Uterus (tissue), 4 donors: ENCODE data around the gene PRKAR1A. TPM values are rescaled to one million over a fixed set of nuclear protein-coding genes. Genes with fewer than 3 reads are reported as not detected.

Experiments used
- DNase-seq, 2 donors: peaks; one replicate each; pipeline ENCODE4 v3.0.0-alpha.2; 2019 to 2020
- H3K27ac ChIP-seq, 2 donors: fragments of 200-600 bp; sonication (generic); 1 replicate in 1 of 2; 2 replicates in 1 of 2; pipeline ENCODE4 v1.5.1; 2016 to 2018
- H3K27me3 ChIP-seq, 2 donors: fragments of 200-600 bp; sonication (generic); one replicate each; pipeline ENCODE4 v1.5.1; 2018 to 2019; ENCODE audit warnings: control low read depth in 1 of 2
- H3K36me3 ChIP-seq, 2 donors: fragments of 200-600 bp; sonication (generic); one replicate each; pipeline ENCODE4 v1.5.1; 2019; ENCODE audit warnings: control low read depth in 1 of 2
- H3K4me1 ChIP-seq, 2 donors: fragments of 200-600 bp; sonication (generic); one replicate each; pipeline ENCODE4 v1.5.1; 2018 to 2019; ENCODE audit warnings: control low read depth in 1 of 2
- H3K4me3 ChIP-seq, 2 donors: fragments of 200-600 bp; sonication (generic); 1 replicate in 1 of 2; 2 replicates in 1 of 2; pipeline ENCODE4 v1.5.1; 2018 to 2019; ENCODE audit warnings: mild to moderate bottlenecking in 1 of 2
- H3K9me3 ChIP-seq, 2 donors: fragments of 200-600 bp; sonication (generic); one replicate each; pipeline ENCODE4 v1.5.1; 2019; ENCODE audit warnings: control low read depth in 1 of 2
- CTCF ChIP-seq, 4 experiments: fragments of 200-600 bp in 2 of 4; fragments of 450-650 bp in 2 of 4; sonication (generic) in 2 of 4; IDR thresholded peaks; one replicate each; pipeline ENCODE4 v1.5.1; 2016 to 2019; ENCODE audit warnings: antibody characterized with exemption in 4 of 4, mild to moderate bottlenecking in 2 of 4, moderate library complexity in 1 of 4
- POLR2A ChIP-seq, 2 donors: fragments of 450-650 bp; IDR thresholded peaks; one replicate each; pipeline ENCODE4 v1.6.1; 2016; ENCODE audit warnings: antibody characterized with exemption in 2 of 2, mild to moderate bottlenecking in 1 of 2, moderate library complexity in 1 of 2
- intact Hi-C: fragments of 100-400 bp; cut with DNase I; formaldehyde crosslinking; loops from one replicate; pipeline ENCODE4 v1.15.1; 2023; ENCODE audit warnings: low total_unique reads
- total RNA-seq, 4 donors: library from RNA; depleted of rRNA in 3 of 4; stranded (reverse); fragments of >200 nt in 3 of 4; gene quantifications; one replicate each; pipeline versions ENCODE4 v1.1.0 to v1.2.4, GENCODE V29; 2014 to 2023
- donor health status: DM: yes; HTN: yes; CAD: no.

Gene PRKAR1A
- total RNA-seq, 4 donors from 2014 or later, result 171 to 532 (median 388) TPM

DNA sequence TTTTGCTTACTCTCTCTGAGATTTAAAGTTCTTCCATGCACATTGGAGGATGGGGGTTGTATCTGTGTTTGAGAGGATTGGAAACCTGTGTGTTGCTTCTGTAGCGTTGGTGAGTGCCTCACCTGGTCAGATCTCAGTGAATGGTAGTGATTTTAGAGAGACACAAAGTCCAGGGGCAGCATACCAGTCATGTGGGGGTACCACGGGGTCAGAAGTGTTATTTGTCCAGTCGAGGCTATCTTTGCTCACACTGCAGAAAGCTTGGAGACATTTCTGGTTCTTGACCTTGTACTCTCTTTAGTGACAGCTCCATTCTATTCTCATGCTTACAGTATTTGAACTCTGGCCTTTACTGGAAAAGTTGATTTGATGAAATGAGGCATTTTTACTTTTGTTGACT lies 23.7 kb downstream of the PRKAR1A start:
- Histone ChIP-seq H3K27me3 (no peaks in the 10 kb centered on the region), H3K4me1 (peaks cover 0 to 5% of the 10 kb centered on the region in 2 donors), H3K36me3 (no peaks in the 10 kb centered on the region), H3K9me3 (no peaks in the 10 kb centered on the region), H3K27ac (peak overlapping the region in 1 of 2 donors; percentile 19), H3K4me3 (no peak overlapping the region)
- intact Hi-C loops, result loop anchor here (10.0 kb wide), 1 partner anchor 69 kb away; the partner anchor contains the start of gene FAM20A
- no peak for DNase-seq
- no peak for TF ChIP-seq CTCF (IDR thresholded peaks at IDR 0.05)
- no peak for TF ChIP-seq POLR2A (IDR thresholded peaks at IDR 0.05)

DNA sequence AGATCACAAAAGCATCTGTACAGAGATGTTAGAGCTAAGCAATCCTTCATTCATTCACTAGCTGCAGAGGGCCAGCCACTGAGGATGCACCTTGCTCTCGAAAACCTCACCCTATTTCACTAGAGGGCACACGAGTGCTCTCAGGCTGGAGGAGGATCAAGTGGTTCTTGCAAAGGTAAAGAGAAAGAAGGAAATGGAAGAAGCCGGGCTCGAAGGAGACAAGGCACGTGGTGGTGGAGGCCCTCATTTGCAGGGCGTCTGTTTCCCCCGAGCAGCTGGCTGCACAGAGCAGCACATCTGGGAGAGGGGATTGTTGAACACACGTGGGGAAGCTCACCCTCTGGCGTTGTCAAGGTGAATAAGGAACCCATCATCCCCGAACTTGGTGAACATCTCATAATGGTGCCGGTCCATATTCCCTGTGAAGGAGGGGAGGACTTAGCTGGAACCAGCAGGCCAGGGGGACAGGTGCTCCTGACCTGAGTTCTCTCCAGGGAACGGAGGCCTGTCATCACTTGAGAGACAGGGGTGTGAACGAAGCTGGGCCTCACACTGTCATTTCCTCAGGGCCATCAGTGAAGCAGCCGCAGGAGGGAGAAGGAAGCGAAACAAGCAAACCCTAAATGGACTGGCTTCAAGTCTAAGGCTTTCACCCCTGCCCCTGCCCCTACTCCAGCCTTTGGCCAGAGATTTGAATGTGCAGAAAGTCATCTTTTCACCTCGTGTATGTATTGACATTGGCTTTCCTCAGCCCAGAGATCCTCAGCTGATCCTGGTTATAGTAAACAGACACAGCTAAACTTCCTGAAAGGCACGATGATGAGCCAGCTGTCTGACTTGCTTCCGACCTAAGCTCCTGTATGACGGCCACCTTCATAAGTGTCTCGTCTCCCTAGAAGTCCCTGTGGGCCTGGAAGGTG lies 27.6 kb downstream of the PRKAR1A start:
- intact Hi-C loops, result loop anchor here (10.0 kb wide), 2 partner anchors 65 to 215 kb away; partner anchors contain the start of gene FAM20A
- TF ChIP-seq POLR2A (IDR thresholded peaks at IDR 0.05), result no peak
- TF ChIP-seq CTCF (IDR thresholded peaks at IDR 0.05), result peak; percentile 38 to 58 (median 46)
- DNase-seq, result peak; percentile 49 to 51
- Histone ChIP-seq H3K4me1 (no peaks in the 10 kb centered on the region), H3K9me3 (no peaks in the 10 kb centered on the region), H3K4me3 (no peak overlapping the region), H3K27me3 (no peaks in the 10 kb centered on the region), H3K36me3 (no peaks in the 10 kb centered on the region), H3K27ac (peak overlapping the region; percentile 35 to 50)

GRCh38 chr17:68540981-68541380 lies 28.8 kb downstream of the PRKAR1A start:
- peak overlapping the region in 1 of 2 donors; percentile 35 for H3K27ac ChIP-seq
- DNase-seq, result no peak
- no peak overlapping the region for H3K4me3 ChIP-seq
- no peaks in the 10 kb centered on the region for H3K36me3 ChIP-seq
- TF ChIP-seq CTCF (IDR thresholded peaks at IDR 0.05) (no peak), POLR2A (IDR thresholded peaks at IDR 0.05) (no peak)
- no peaks in the 10 kb centered on the region for H3K9me3 ChIP-seq
- no peaks in the 10 kb centered on the region for H3K27me3 ChIP-seq
- no peaks in the 10 kb centered on the region for H3K4me1 ChIP-seq
- intact Hi-C loops, result loop anchor here (10.0 kb wide), 1 partner anchor 214 kb away; no protein-coding TSS in a partner anchor

GRCh38 chr17:68541816-68542215 lies 29.6 kb downstream of the PRKAR1A start:
- no peaks in the 10 kb centered on the region for H3K9me3 ChIP-seq
- H3K4me1 ChIP-seq, result no peaks in the 10 kb centered on the region
- H3K36me3 ChIP-seq, result no peaks in the 10 kb centered on the region
- TF ChIP-seq POLR2A (IDR thresholded peaks at IDR 0.05) (no peak), CTCF (IDR thresholded peaks at IDR 0.05) (no peak)
- H3K27ac ChIP-seq, result no peak overlapping the region
- intact Hi-C loops, result loop anchor here (10.0 kb wide), 1 partner anchor 213 kb away; no protein-coding TSS in a partner anchor
- H3K4me3 ChIP-seq, result no peak overlapping the region
- no peak for DNase-seq
- no peaks in the 10 kb centered on the region for H3K27me3 ChIP-seq
